GM12891 (cell line): ENCODE results near the gene MLLT10.

Source experiments
- POLR2A ChIP-seq: IDR thresholded peaks from 2 replicates; pipeline ENCODE4 v1.6.1; 2011; ENCODE audit warnings: low read depth, low read length, control low read depth
- POLR2AphosphoS5 ChIP-seq: IDR thresholded peaks from 2 replicates; pipeline ENCODE4 v1.6.1; 2011; ENCODE audit warnings: low read depth, low read length, control low read depth
- POU2F2 ChIP-seq: IDR thresholded peaks from 2 replicates; pipeline ENCODE4 v1.6.1; 2011; ENCODE audit warnings: low read depth, mild to moderate bottlenecking, control low read depth, low read length, moderate library complexity
- SPI1 ChIP-seq: IDR thresholded peaks from 2 replicates; pipeline ENCODE4 v1.6.1; 2011; ENCODE audit warnings: low read depth, low read length, control low read depth
- TAF1 ChIP-seq: IDR thresholded peaks from 2 replicates; pipeline ENCODE4 v1.6.1; 2011; ENCODE audit warnings: low read depth, low read length, control low read depth

- TF ChIP-seq POLR2AphosphoS5 (no peak), TAF1 (no peak), POU2F2 (no peak), POLR2A (no peak), SPI1 (no peak)
Observed at GRCh38 chr10:21527598-21528235, 6.3 kb upstream of the MLLT10 start.
